NCI-H2081 treated with DMSO at 0.1 percent for 48 hours (cell line): ENCODE measurements around the gene PCDHB3.
"Not testable (repeated sequence)": the region's sequence is repeated elsewhere in the genome, so short reads cannot be mapped to it uniquely, and the experiment has no call there.

Experiments
- DNase-seq: peaks from one replicate; lab custom pipeline; 2025; lab: John Stamatoyannopoulos, UW

Gene PCDHB3

GRCh38 chr5:141100243-141100805, at the start of gene PCDHB3:
Gene PCDHB3, plus strand, starts transcription at chr5:141100473. Its CDS starts 177 bp downstream, at chr5:141100650.
- DNase-seq: no peak

- DNase-seq: no peak
Measured at GRCh38 chr5:141050622-141051520, 49.4 kb upstream of the PCDHB3 start, which contains the start of gene PCDHB1. Gene PCDHB1, plus strand, starts transcription at chr5:141051374. Its CDS starts 97 bp downstream, at chr5:141051471.

- no peak for DNase-seq
Measured at GRCh38 chr5:141051521-141051866, 48.8 kb upstream of the PCDHB3 start.

GRCh38 chr5:141077826-141078225, 22.4 kb upstream of the PCDHB3 start:
- DNase-seq: no peak

- no peak for DNase-seq
Measured at GRCh38 chr5:141082228-141082627, 18.0 kb upstream of the PCDHB3 start.

- DNase-seq: peak; percentile 29
Measured at GRCh38 chr5:141084487-141084989, 15.7 kb upstream of the PCDHB3 start.

GRCh38 chr5:141094481-141095262, 5.6 kb upstream of the PCDHB3 start, which contains the start of gene PCDHB2:
Gene PCDHB2, plus strand, starts transcription at chr5:141094615. Its CDS starts 176 bp downstream, at chr5:141094791.
- peak; percentile 22 for DNase-seq

- no peak for DNase-seq
Measured at GRCh38 chr5:141095263-141095641, 5.0 kb upstream of the PCDHB3 start.

GRCh38 chr5:141096181-141096580, 4.1 kb upstream of the PCDHB3 start:
- DNase-seq: not testable (repeated sequence)

GRCh38 chr5:141096586-141096985, 3.7 kb upstream of the PCDHB3 start:
- not testable (repeated sequence) for DNase-seq

GRCh38 chr5:141101059-141101458, 786 bp downstream of the PCDHB3 start:
- DNase-seq: no peak

- not testable (repeated sequence) for DNase-seq
Measured at GRCh38 chr5:141102070-141102469, 1.8 kb downstream of the PCDHB3 start.

- not testable (repeated sequence) for DNase-seq
Measured at GRCh38 chr5:141102471-141102870, 2.2 kb downstream of the PCDHB3 start.

GRCh38 chr5:141105350-141105749, 5.1 kb downstream of the PCDHB3 start:
- DNase-seq: no peak

GRCh38 chr5:141119250-141119649, 19.0 kb downstream of the PCDHB3 start:
- DNase-seq: no peak

GRCh38 chr5:141121563-141121962, 21.3 kb downstream of the PCDHB3 start, which contains the start of gene PCDHB4:
Gene PCDHB4, plus strand, starts transcription at chr5:141121818. Its CDS starts 181 bp downstream, at chr5:141121999.
- DNase-seq: no peak

- DNase-seq: no peak
Measured at GRCh38 chr5:141121985-141122384, 21.7 kb downstream of the PCDHB3 start.

GRCh38 chr5:141123396-141124135, 23.3 kb downstream of the PCDHB3 start:
- not testable (repeated sequence) for DNase-seq

- DNase-seq: no peak
Measured at GRCh38 chr5:141127305-141127704, 27.0 kb downstream of the PCDHB3 start.

GRCh38 chr5:141135030-141135717, 34.9 kb downstream of the PCDHB3 start, which contains the start of gene PCDHB5:
Gene PCDHB5, plus strand, starts transcription at chr5:141135206. Its CDS starts 229 bp downstream, at chr5:141135435.
- no peak for DNase-seq
